WTC11 (cell line): ENCODE measurements around the gene FGF14.

Experiments used
- CBFB ChIP-seq: sonication (generic); formaldehyde crosslinking; IDR thresholded peaks from 2 replicates; pipeline ENCODE4 v1.8.1; 2022; ENCODE audit warnings: mild to moderate bottlenecking, low read depth, missing genetic modification reagents
- CTCF ChIP-seq: fragments of 200-600 bp; IDR thresholded peaks from 2 replicates; pipeline ENCODE4 v1.8.0; 2022; ENCODE audit warnings: antibody characterized with exemption
- IRF2 ChIP-seq: sonication (generic); formaldehyde crosslinking; IDR thresholded peaks from 2 replicates; pipeline ENCODE4 v1.8.0; 2022; ENCODE audit warnings: low read depth, missing genetic modification reagents, borderline replicate concordance
- MAX ChIP-seq: sonication (generic); formaldehyde crosslinking; IDR thresholded peaks from 2 replicates; pipeline ENCODE4 v1.8.0; 2022; ENCODE audit warnings: mild to moderate bottlenecking, missing genetic modification reagents
- PRDM15 ChIP-seq: sonication (generic); formaldehyde crosslinking; IDR thresholded peaks from 2 replicates; pipeline ENCODE4 v1.8.0; 2022; ENCODE audit warnings: missing genetic modification reagents
- SOX15 ChIP-seq: fragments of 250-450 bp; sonication (Bioruptor Pico); IDR thresholded peaks from 2 replicates; pipeline ENCODE4 v1.9.0; 2021; ENCODE audit warnings: mild to moderate bottlenecking
- TCF7 ChIP-seq: sonication (generic); formaldehyde crosslinking; IDR thresholded peaks from 2 replicates; pipeline ENCODE4 v1.8.0; 2022; ENCODE audit warnings: mild to moderate bottlenecking, low read depth, missing genetic modification reagents, moderate library complexity
- TF ChIP-seq, protein P1 (sequence below): sonication (generic); formaldehyde crosslinking; IDR thresholded peaks from 2 replicates; pipeline ENCODE4 v1.8.1; 2023; ENCODE audit warnings: mild to moderate bottlenecking, missing genetic modification reagents, moderate library complexity
- TF ChIP-seq, protein P2 (sequence below): sonication (generic); formaldehyde crosslinking; IDR thresholded peaks from 2 replicates; pipeline ENCODE4 v1.8.0; 2023; ENCODE audit warnings: mild to moderate bottlenecking, missing genetic modification reagents

GRCh38 chr13:101911752-101912151, 490.1 kb downstream of the FGF14 start:
- TF ChIP-seq, protein P1, sequence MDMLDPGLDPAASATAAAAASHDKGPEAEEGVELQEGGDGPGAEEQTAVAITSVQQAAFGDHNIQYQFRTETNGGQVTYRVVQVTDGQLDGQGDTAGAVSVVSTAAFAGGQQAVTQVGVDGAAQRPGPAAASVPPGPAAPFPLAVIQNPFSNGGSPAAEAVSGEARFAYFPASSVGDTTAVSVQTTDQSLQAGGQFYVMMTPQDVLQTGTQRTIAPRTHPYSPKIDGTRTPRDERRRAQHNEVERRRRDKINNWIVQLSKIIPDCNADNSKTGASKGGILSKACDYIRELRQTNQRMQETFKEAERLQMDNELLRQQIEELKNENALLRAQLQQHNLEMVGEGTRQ: no peak
- TF ChIP-seq CTCF (no peak), SOX15 (CRISPR knock-in tag) (no peak), CBFB (CRISPR knock-in tag) (no peak), MAX (CRISPR knock-in tag) (no peak), TCF7 (CRISPR knock-in tag) (no peak), IRF2 (CRISPR knock-in tag) (no peak), PRDM15 (CRISPR knock-in tag) (no peak)
- TF ChIP-seq, protein P2, sequence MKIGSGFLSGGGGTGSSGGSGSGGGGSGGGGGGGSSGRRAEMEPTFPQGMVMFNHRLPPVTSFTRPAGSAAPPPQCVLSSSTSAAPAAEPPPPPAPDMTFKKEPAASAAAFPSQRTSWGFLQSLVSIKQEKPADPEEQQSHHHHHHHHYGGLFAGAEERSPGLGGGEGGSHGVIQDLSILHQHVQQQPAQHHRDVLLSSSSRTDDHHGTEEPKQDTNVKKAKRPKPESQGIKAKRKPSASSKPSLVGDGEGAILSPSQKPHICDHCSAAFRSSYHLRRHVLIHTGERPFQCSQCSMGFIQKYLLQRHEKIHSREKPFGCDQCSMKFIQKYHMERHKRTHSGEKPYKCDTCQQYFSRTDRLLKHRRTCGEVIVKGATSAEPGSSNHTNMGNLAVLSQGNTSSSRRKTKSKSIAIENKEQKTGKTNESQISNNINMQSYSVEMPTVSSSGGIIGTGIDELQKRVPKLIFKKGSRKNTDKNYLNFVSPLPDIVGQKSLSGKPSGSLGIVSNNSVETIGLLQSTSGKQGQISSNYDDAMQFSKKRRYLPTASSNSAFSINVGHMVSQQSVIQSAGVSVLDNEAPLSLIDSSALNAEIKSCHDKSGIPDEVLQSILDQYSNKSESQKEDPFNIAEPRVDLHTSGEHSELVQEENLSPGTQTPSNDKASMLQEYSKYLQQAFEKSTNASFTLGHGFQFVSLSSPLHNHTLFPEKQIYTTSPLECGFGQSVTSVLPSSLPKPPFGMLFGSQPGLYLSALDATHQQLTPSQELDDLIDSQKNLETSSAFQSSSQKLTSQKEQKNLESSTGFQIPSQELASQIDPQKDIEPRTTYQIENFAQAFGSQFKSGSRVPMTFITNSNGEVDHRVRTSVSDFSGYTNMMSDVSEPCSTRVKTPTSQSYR (CRISPR knock-in tag): no peak
